C4-2B (cell line): ENCODE measurements around the gene KLHL2.

ENCODE experiments used
- ZFX ChIP-seq: fragments of 450-650 bp; IDR thresholded peaks from 2 replicates; pipeline ENCODE4 v1.6.1; 2017
- TF ChIP-seq, protein P1 (sequence below): fragments of 450-650 bp; conservative IDR thresholded peaks from 2 replicates; pipeline ENCODE4 v1.5.1; 2017; ENCODE audit warnings: mild to moderate bottlenecking

- TF ChIP-seq, protein P1, sequence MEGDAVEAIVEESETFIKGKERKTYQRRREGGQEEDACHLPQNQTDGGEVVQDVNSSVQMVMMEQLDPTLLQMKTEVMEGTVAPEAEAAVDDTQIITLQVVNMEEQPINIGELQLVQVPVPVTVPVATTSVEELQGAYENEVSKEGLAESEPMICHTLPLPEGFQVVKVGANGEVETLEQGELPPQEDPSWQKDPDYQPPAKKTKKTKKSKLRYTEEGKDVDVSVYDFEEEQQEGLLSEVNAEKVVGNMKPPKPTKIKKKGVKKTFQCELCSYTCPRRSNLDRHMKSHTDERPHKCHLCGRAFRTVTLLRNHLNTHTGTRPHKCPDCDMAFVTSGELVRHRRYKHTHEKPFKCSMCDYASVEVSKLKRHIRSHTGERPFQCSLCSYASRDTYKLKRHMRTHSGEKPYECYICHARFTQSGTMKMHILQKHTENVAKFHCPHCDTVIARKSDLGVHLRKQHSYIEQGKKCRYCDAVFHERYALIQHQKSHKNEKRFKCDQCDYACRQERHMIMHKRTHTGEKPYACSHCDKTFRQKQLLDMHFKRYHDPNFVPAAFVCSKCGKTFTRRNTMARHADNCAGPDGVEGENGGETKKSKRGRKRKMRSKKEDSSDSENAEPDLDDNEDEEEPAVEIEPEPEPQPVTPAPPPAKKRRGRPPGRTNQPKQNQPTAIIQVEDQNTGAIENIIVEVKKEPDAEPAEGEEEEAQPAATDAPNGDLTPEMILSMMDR = no peak
- no peak for TF ChIP-seq ZFX
Observed at GRCh38 chr4:165191814-165192499, 15.4 kb upstream of the KLHL2 start.
